HG02798 (cell line): ENCODE results near the gene GNG2.

Experiments
- ATAC-seq: cut with Tn5 transposase; IDR thresholded peaks from one replicate; pipeline ENCODE4 v1.9.1; 2021; ENCODE audit warnings: mild to moderate bottlenecking; ENCODE audit not compliant: unreplicated experiment, poor library complexity

Gene GNG2

GRCh38 chr14:51852541-51852940, 7.9 kb upstream of the GNG2 start:
- ATAC-seq, result no peak

- no peak for ATAC-seq
These were observed 5.2 kb upstream of the GNG2 start for GRCh38 chr14:51855234-51855633.

GRCh38 chr14:51856792-51857296, 3.6 kb upstream of the GNG2 start:
- no peak for ATAC-seq

GRCh38 chr14:51859131-51859530, 1.3 kb upstream of the GNG2 start:
- no peak for ATAC-seq

- ATAC-seq, result no peak
These were observed 550 bp downstream of the GNG2 start for GRCh38 chr14:51860825-51861499.

GRCh38 chr14:51862176-51862796, 1.9 kb downstream of the GNG2 start:
- peak; percentile 32 for ATAC-seq

- no peak for ATAC-seq
These were observed 2.4 kb downstream of the GNG2 start for GRCh38 chr14:51862860-51863259.

GRCh38 chr14:51865953-51866747, 5.7 kb downstream of the GNG2 start:
- ATAC-seq, result peak; percentile 39

GRCh38 chr14:51867741-51868140, 7.3 kb downstream of the GNG2 start:
- ATAC-seq, result peak; percentile 26

- ATAC-seq, result no peak
These were observed 8.0 kb downstream of the GNG2 start for GRCh38 chr14:51868405-51868804.

- peak; percentile 20 for ATAC-seq
These were observed 9.1 kb downstream of the GNG2 start for GRCh38 chr14:51869411-51870100.

- ATAC-seq, result no peak
These were observed 10.2 kb downstream of the GNG2 start for GRCh38 chr14:51870606-51871005.

GRCh38 chr14:51871846-51872245, 11.4 kb downstream of the GNG2 start:
- no peak for ATAC-seq

GRCh38 chr14:51872396-51872795, 12.0 kb downstream of the GNG2 start:
- no peak for ATAC-seq

GRCh38 chr14:51873221-51873893, 12.9 kb downstream of the GNG2 start:
- peak; percentile 90 for ATAC-seq

GRCh38 chr14:51877810-51878209, 17.4 kb downstream of the GNG2 start:
- ATAC-seq, result no peak

- peak; percentile 40 for ATAC-seq
These were observed 18.8 kb downstream of the GNG2 start for GRCh38 chr14:51879170-51879569.

- peak; percentile 61 for ATAC-seq
These were observed 20.6 kb downstream of the GNG2 start for GRCh38 chr14:51880835-51881580.

- ATAC-seq, result no peak
These were observed 21.2 kb downstream of the GNG2 start for GRCh38 chr14:51881636-51882035.
